Osteocyte (in vitro differentiated cells): ENCODE measurements around the gene GDPD5. TPM values are rescaled to one million over a fixed set of nuclear protein-coding genes. Genes with fewer than 3 reads are reported as not detected.
A peak's percentile ranks its signal among the peaks of the same experiment; 100 is the strongest.

ENCODE experiments used
- DNase-seq: peaks from one replicate; pipeline ENCODE4 v3.0.0; 2021; ENCODE audit warnings: mixed read lengths; ENCODE audit not compliant: unreplicated experiment; ENCODE audit errors: extremely low spot score
- H3K27ac Mint-ChIP-seq: one replicate; pipeline ENCODE4 v1.8.0; 2021; ENCODE audit warnings: mild to moderate bottlenecking, mixed read lengths; ENCODE audit not compliant: unreplicated experiment
- H3K27me3 Mint-ChIP-seq: one replicate; pipeline ENCODE4 v1.8.0; 2021; ENCODE audit warnings: mixed read lengths; ENCODE audit not compliant: unreplicated experiment
- H3K36me3 Mint-ChIP-seq: one replicate; pipeline ENCODE4 v1.8.0; 2021; ENCODE audit warnings: mixed read lengths; ENCODE audit not compliant: unreplicated experiment
- H3K4me1 Mint-ChIP-seq: one replicate; pipeline ENCODE4 v1.8.0; 2021; ENCODE audit warnings: mixed read lengths; ENCODE audit not compliant: unreplicated experiment
- H3K4me3 Mint-ChIP-seq: one replicate; pipeline ENCODE4 v1.8.0; 2021; ENCODE audit warnings: mild to moderate bottlenecking, moderate library complexity, mixed read lengths; ENCODE audit not compliant: unreplicated experiment
- H3K9me3 Mint-ChIP-seq: one replicate; pipeline ENCODE4 v1.8.0; 2021; ENCODE audit warnings: mixed read lengths; ENCODE audit not compliant: unreplicated experiment
- total RNA-seq: library from RNA; stranded (reverse); gene quantifications from 2 replicates; pipeline ENCODE4 v1.2.1, GENCODE V29; 2021
- TF ChIP-seq, protein P1 (sequence below): fragments of 200-600 bp; sonication (generic); IDR thresholded peaks from 2 replicates; pipeline ENCODE4 v1.5.0; 2021; ENCODE audit warnings: antibody characterized with exemption, mild to moderate bottlenecking, moderate library complexity

The GDPD5 gene
- total RNA-seq, 1 donor from 2014 or later = 3.1 TPM

DNA sequence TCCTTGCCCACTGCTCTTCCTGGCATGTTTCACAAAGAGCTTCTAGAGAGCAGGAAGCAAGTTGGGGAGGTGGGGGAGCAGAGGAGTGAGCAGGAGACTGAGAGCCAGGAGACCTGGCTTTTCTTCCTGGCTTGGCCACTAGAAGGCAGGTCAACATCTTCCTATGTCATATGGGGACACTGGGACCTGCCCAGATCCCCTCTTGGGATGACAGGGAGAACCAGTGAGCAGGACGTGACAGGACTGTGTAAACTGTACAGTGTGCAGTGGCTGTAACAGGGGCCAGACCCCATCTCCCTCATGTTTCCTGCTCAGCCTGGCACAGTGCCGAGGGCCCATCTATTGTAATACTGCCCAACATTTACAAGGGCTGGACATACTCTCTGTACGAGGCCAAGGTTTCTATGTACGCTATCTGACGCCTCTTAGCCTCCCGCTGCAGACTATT, 29.4 kb downstream of the GDPD5 start:
- no peak for DNase-seq
- Mint-ChIP-seq H3K9me3 (no peaks in the 10 kb centered on the region), H3K27me3 (no peaks in the 10 kb centered on the region), H3K4me3 (no peak overlapping the region), H3K4me1 (peaks cover 25% of the 10 kb centered on the region), H3K27ac (no peak overlapping the region), H3K36me3 (no peaks in the 10 kb centered on the region)
- TF ChIP-seq, protein P1, sequence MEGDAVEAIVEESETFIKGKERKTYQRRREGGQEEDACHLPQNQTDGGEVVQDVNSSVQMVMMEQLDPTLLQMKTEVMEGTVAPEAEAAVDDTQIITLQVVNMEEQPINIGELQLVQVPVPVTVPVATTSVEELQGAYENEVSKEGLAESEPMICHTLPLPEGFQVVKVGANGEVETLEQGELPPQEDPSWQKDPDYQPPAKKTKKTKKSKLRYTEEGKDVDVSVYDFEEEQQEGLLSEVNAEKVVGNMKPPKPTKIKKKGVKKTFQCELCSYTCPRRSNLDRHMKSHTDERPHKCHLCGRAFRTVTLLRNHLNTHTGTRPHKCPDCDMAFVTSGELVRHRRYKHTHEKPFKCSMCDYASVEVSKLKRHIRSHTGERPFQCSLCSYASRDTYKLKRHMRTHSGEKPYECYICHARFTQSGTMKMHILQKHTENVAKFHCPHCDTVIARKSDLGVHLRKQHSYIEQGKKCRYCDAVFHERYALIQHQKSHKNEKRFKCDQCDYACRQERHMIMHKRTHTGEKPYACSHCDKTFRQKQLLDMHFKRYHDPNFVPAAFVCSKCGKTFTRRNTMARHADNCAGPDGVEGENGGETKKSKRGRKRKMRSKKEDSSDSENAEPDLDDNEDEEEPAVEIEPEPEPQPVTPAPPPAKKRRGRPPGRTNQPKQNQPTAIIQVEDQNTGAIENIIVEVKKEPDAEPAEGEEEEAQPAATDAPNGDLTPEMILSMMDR = peak; percentile 9

GRCh38 chr11:75495749-75496304, 29.9 kb downstream of the GDPD5 start:
- Mint-ChIP-seq H3K36me3 (no peaks in the 10 kb centered on the region), H3K4me3 (no peak overlapping the region), H3K4me1 (peaks cover 27% of the 10 kb centered on the region), H3K27me3 (no peaks in the 10 kb centered on the region), H3K9me3 (no peaks in the 10 kb centered on the region), H3K27ac (no peak overlapping the region)
- TF ChIP-seq, protein P1 = no peak
- DNase-seq = no peak

GRCh38 chr11:75493626-75494025, 32.1 kb downstream of the GDPD5 start:
- H3K4me3 Mint-ChIP-seq = no peak overlapping the region
- H3K27ac Mint-ChIP-seq = no peak overlapping the region
- no peaks in the 10 kb centered on the region for H3K27me3 Mint-ChIP-seq
- no peak for DNase-seq
- no peaks in the 10 kb centered on the region for H3K9me3 Mint-ChIP-seq
- H3K4me1 Mint-ChIP-seq = peaks cover 12% of the 10 kb centered on the region
- H3K36me3 Mint-ChIP-seq = no peaks in the 10 kb centered on the region
- TF ChIP-seq, protein P1 = no peak

GRCh38 chr11:75492181-75492820, 33.4 kb downstream of the GDPD5 start:
- Mint-ChIP-seq H3K4me3 (no peak overlapping the region), H3K27ac (no peak overlapping the region), H3K4me1 (peaks cover 9% of the 10 kb centered on the region), H3K9me3 (no peaks in the 10 kb centered on the region), H3K36me3 (no peaks in the 10 kb centered on the region), H3K27me3 (no peaks in the 10 kb centered on the region)
- DNase-seq = no peak
- TF ChIP-seq, protein P1 = no peak

GRCh38 chr11:75491465-75491864, 34.3 kb downstream of the GDPD5 start:
- peaks cover 9% of the 10 kb centered on the region for H3K4me1 Mint-ChIP-seq
- no peak overlapping the region for H3K27ac Mint-ChIP-seq
- no peaks in the 10 kb centered on the region for H3K9me3 Mint-ChIP-seq
- H3K27me3 Mint-ChIP-seq = no peaks in the 10 kb centered on the region
- H3K4me3 Mint-ChIP-seq = no peak overlapping the region
- no peaks in the 10 kb centered on the region for H3K36me3 Mint-ChIP-seq
- DNase-seq = no peak
- TF ChIP-seq, protein P1 = no peak
